ENCODE data around the gene SIRT3.
"Not testable (repeated sequence)": the region's sequence is repeated elsewhere in the genome, so short reads cannot be mapped to it uniquely, and the experiment has no call there.

Gene SIRT3

GRCh38 chr11:203945-204586, 32.1 kb downstream of the SIRT3 start:
- no peak for DNase-seq (ENCODE audit: low spot score)

GRCh38 chr11:203056-203944, 32.8 kb downstream of the SIRT3 start:
- DNase-seq (ENCODE audit: low spot score) = no peak

GRCh38 chr11:202490-202889, 33.7 kb downstream of the SIRT3 start:
- no peak for DNase-seq (ENCODE audit: low spot score)

GRCh38 chr11:201966-202365, 34.2 kb downstream of the SIRT3 start:
- DNase-seq (ENCODE audit: low spot score) = no peak

- DNase-seq (ENCODE audit: low spot score) = no peak
These were observed 35.7 kb downstream of the SIRT3 start for GRCh38 chr11:200224-201003.

GRCh38 chr11:199782-200181, 36.4 kb downstream of the SIRT3 start:
- DNase-seq (ENCODE audit: low spot score) = no peak

GRCh38 chr11:199004-199581, 37.0 kb downstream of the SIRT3 start:
- DNase-seq (ENCODE audit: low spot score) = no peak

GRCh38 chr11:198236-198806, 37.8 kb downstream of the SIRT3 start:
- no peak for DNase-seq (ENCODE audit: low spot score)

GRCh38 chr11:197741-198235, 38.4 kb downstream of the SIRT3 start:
- DNase-seq (ENCODE audit: low spot score) = no peak

- no peak for DNase-seq (ENCODE audit: low spot score)
These were observed 39.1 kb downstream of the SIRT3 start for GRCh38 chr11:196786-197731.

GRCh38 chr11:193481-193880, 42.7 kb downstream of the SIRT3 start:
- DNase-seq (ENCODE audit: low spot score) = not testable (repeated sequence)

GRCh38 chr11:192674-193128, 43.4 kb downstream of the SIRT3 start, which contains the start of gene SCGB1C1:
Gene SCGB1C1 (plus strand): TSS chr11:193078. CDS start chr11:193100, 22 bp downstream.
- DNase-seq (ENCODE audit: low spot score) = not testable (repeated sequence)

- DNase-seq (ENCODE audit: low spot score) = not testable (repeated sequence)
These were observed 44.4 kb downstream of the SIRT3 start for GRCh38 chr11:191490-192478.

GRCh38 chr11:190546-190945, 45.6 kb downstream of the SIRT3 start:
- not testable (repeated sequence) for DNase-seq (ENCODE audit: low spot score)

GRCh38 chr11:189843-190311, 46.3 kb downstream of the SIRT3 start:
- DNase-seq (ENCODE audit: low spot score) = not testable (repeated sequence)

- DNase-seq (ENCODE audit: low spot score) = peak; percentile 94
These were observed 46.9 kb downstream of the SIRT3 start for GRCh38 chr11:189200-189783.

- not testable (repeated sequence) for DNase-seq (ENCODE audit: low spot score)
These were observed 55.9 kb downstream of the SIRT3 start for GRCh38 chr11:180242-180641.
